HepG2 (cell line): ENCODE measurements around the gene ACTR1A. TPM values are rescaled to one million over a fixed set of nuclear protein-coding genes. Genes with fewer than 3 reads are reported as not detected.

Source experiments
- ATM ChIP-seq: fragments of 450-650 bp; IDR thresholded peaks from 2 replicates; pipeline ENCODE4 v1.7.1; 2017; ENCODE audit warnings: mild to moderate bottlenecking, borderline replicate concordance
- CREBL2 ChIP-seq: sonication (generic); formaldehyde crosslinking; IDR thresholded peaks from 2 replicates; pipeline ENCODE4 v1.8.1; 2023; ENCODE audit warnings: missing genetic modification reagents, mild to moderate bottlenecking, borderline replicate concordance
- ETV5 ChIP-seq: IDR thresholded peaks from 2 replicates; pipeline ENCODE4 v1.6.1; 2018; ENCODE audit warnings: missing biosample characterization, missing genetic modification reagents, inconsistent platforms, borderline replicate concordance
- FLYWCH1 ChIP-seq: sonication (generic); formaldehyde crosslinking; IDR thresholded peaks from 2 replicates; pipeline ENCODE4 v1.8.1; 2023; ENCODE audit warnings: mild to moderate bottlenecking, missing genetic modification reagents
- MED13 ChIP-seq: sonication (generic); formaldehyde crosslinking; IDR thresholded peaks from 2 replicates; pipeline ENCODE4 v1.5.0; 2020; ENCODE audit warnings: missing genetic modification reagents
- MIXL1 ChIP-seq: IDR thresholded peaks from 2 replicates; pipeline ENCODE4 v1.6.1; 2016
- MTA1 ChIP-seq: sonication (generic); formaldehyde crosslinking; IDR thresholded peaks from 2 replicates; pipeline ENCODE4 v1.4.0; 2020; ENCODE audit warnings: missing genetic modification reagents, mild to moderate bottlenecking, borderline replicate concordance
- NFYB ChIP-seq: sonication (generic); formaldehyde crosslinking; IDR thresholded peaks from 2 replicates; pipeline ENCODE4 v1.4.0; 2020; ENCODE audit warnings: missing genetic modification reagents
- PCBP1 ChIP-seq: fragments of 200-400 bp; formaldehyde crosslinking; IDR thresholded peaks from 2 replicates; pipeline ENCODE4 v1.6.1; 2017; ENCODE audit warnings: mild to moderate bottlenecking, low read depth, low read length, borderline replicate concordance
- PITX1 ChIP-seq: sonication (generic); formaldehyde crosslinking; IDR thresholded peaks from 2 replicates; pipeline ENCODE4 v1.5.1; 2020; ENCODE audit warnings: mild to moderate bottlenecking, missing genetic modification reagents
- REPIN1 ChIP-seq: sonication (generic); formaldehyde crosslinking; IDR thresholded peaks from 2 replicates; pipeline ENCODE4 v1.8.0; 2022; ENCODE audit warnings: missing genetic modification reagents, low read depth, mild to moderate bottlenecking, borderline replicate concordance
- RFXAP ChIP-seq: sonication (generic); formaldehyde crosslinking; IDR thresholded peaks from 2 replicates; pipeline ENCODE4 v1.4.0; 2020; ENCODE audit warnings: missing genetic modification reagents, borderline replicate concordance
- SNAI1 ChIP-seq: sonication (generic); formaldehyde crosslinking; IDR thresholded peaks from 2 replicates; pipeline ENCODE4 v1.5.0; 2020; ENCODE audit warnings: mild to moderate bottlenecking, missing genetic modification reagents, borderline replicate concordance
- TEAD3 ChIP-seq: optimal IDR thresholded peaks from 2 replicates; pipeline ENCODE3; 2016; ENCODE audit warnings: borderline replicate concordance
- XRCC5 ChIP-seq: fragments of 200-400 bp; formaldehyde crosslinking; optimal IDR thresholded peaks from 2 replicates; pipeline ENCODE3; 2017; ENCODE audit warnings: mild to moderate bottlenecking, low read length
- ZHX2 ChIP-seq, 2 experiments: sonication (generic) in 1 of 2; formaldehyde crosslinking in 1 of 2; IDR thresholded peaks; 2 replicates each; pipeline versions ENCODE4 v1.6.1 to v1.9.0; 2014 to 2022; ENCODE audit warnings: antibody characterized with exemption in 1 of 2, borderline replicate concordance in 1 of 2, inconsistent platforms in 1 of 2, low read depth in 1 of 2, missing genetic modification reagents in 1 of 2
- ZNF180 ChIP-seq: sonication (generic); formaldehyde crosslinking; IDR thresholded peaks from 2 replicates; pipeline ENCODE4 v1.4.0; 2020; ENCODE audit warnings: low read depth, missing genetic modification reagents, borderline replicate concordance
- ZNF335 ChIP-seq: sonication (generic); formaldehyde crosslinking; IDR thresholded peaks from 2 replicates; pipeline ENCODE4 v1.4.0; 2020; ENCODE audit warnings: missing genetic modification reagents
- ZNF431 ChIP-seq: sonication (generic); formaldehyde crosslinking; IDR thresholded peaks from 2 replicates; pipeline ENCODE4 v1.9.0; 2022; ENCODE audit warnings: missing genetic modification reagents, low read depth, mild to moderate bottlenecking, borderline replicate concordance
- polyA plus RNA-seq, 8 experiments: library from polyadenylated mRNA; depleted of rRNA in 3 of 8; stranded (reverse) in 7 of 8; unstranded in 1 of 8; fragments of >200 nt; fragmentation: Illumina TruSeq in 4 of 8; extraction: Trizol in 4 of 8; gene quantifications; 2 replicates each; pipeline versions ENCODE4 v1.2.1 to v1.2.3, GENCODE V29; 2011 to 2016; ENCODE audit warnings: low read depth in 4 of 8, missing spikeins in 1 of 8, mixed read lengths in 1 of 8; ENCODE audit not compliant: insufficient read depth in 1 of 8
- total RNA-seq, 5 experiments: library from RNA; depleted of rRNA; stranded (reverse); fragments of >200 nt; fragmentation: Illumina TruSeq; extraction: Trizol; gene quantifications; 2 replicates each; pipeline ENCODE4 v1.2.3, GENCODE V29; 2016; ENCODE audit warnings: low read depth in 1 of 5
- TF ChIP-seq, protein P1 (sequence below): IDR thresholded peaks from 2 replicates; pipeline ENCODE4 v1.6.1; 2018; ENCODE audit warnings: missing genetic modification reagents, mild to moderate bottlenecking, missing compliant biosample characterization
- TF ChIP-seq, protein P2 (sequence below): sonication (generic); formaldehyde crosslinking; IDR thresholded peaks from 2 replicates; pipeline ENCODE4 v1.4.0; 2020; ENCODE audit warnings: missing genetic modification reagents

ACTR1A gene
- total and polyA plus RNA-seq, 2 of the 13 experiments (the other 11 are each of a cell fraction or from before 2014, with no cell fraction given) = 59.6 to 62.8 TPM

DNA sequence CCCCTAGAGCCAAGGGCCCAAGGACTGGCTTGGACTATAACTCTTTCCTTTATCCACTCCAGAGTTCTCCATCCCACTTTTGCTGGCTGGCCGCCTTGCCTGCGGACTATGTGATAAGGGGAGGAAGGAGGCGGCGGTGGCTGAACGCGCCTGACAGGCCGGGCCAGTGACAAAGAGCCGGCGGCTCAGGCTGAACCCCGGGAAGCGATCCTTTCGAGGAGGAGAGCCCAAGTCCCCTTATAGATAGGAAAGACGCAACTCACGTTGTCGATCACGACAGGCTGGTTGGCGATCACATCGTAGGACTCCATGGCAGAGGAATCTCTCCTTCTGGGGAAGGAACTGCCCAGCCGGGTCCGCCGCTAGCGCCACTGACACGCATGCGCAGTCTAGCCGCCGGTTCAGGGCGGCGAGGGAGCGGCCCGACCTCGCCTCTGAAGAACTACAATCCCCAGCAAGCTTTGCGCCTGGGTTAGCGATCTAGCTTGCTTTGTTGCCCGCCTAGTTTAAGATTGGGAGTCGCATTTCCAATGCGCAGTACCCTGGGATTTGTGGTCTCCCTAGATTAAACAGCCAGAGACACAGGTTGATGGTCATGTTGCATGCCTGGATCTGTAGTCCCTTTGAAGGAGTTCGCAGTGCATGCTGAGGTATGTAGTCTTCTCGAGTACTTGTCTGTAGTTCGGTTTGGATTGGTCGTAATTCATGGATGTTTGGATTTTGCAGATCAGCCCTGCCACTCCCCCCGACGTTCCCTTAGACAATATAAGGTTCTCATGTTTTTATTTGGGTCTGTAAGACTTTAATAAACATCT lies at the start of gene ACTR1A (continued):
- TF ChIP-seq MIXL1 (CRISPR knock-in tag) (0 out of 2 replicates have a peak, but pooled peaks have one; percentile 9), TEAD3 (peak; percentile 86), MED13 (no peak), NFYB (CRISPR knock-in tag) (peak; percentile 68), FLYWCH1 (CRISPR knock-in tag) (no peak), PCBP1 (0 out of 2 replicates have a peak, but pooled peaks have one; percentile 6), ZNF335 (CRISPR knock-in tag) (peak; percentile 77), PITX1 (CRISPR knock-in tag) (peak; percentile 92), SNAI1 (no peak), MTA1 (CRISPR knock-in tag) (no peak), XRCC5 (peak; percentile 52), ZNF180 (CRISPR knock-in tag) (no peak), ZHX2 (IDR thresholded peaks at IDR 0.05; ENCODE audit: low read depth) (peak; percentile 75), ZHX2 (CRISPR knock-in tag; IDR thresholded peaks at IDR 0.05; ENCODE audit: borderline replicate concordance) (no peak), ETV5 (CRISPR knock-in tag) (no peak), RFXAP (CRISPR knock-in tag) (no peak), ATM (no peak), REPIN1 (CRISPR knock-in tag) (peak; percentile 14; the same call in 1 of the 2 replicates), ZNF431 (CRISPR knock-in tag) (no peak), CREBL2 (CRISPR knock-in tag) (no peak)
- TF ChIP-seq, protein P1, sequence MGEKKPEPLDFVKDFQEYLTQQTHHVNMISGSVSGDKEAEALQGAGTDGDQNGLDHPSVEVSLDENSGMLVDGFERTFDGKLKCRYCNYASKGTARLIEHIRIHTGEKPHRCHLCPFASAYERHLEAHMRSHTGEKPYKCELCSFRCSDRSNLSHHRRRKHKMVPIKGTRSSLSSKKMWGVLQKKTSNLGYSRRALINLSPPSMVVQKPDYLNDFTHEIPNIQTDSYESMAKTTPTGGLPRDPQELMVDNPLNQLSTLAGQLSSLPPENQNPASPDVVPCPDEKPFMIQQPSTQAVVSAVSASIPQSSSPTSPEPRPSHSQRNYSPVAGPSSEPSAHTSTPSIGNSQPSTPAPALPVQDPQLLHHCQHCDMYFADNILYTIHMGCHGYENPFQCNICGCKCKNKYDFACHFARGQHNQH (CRISPR knock-in tag) = peak; percentile 13
- TF ChIP-seq, protein P2, sequence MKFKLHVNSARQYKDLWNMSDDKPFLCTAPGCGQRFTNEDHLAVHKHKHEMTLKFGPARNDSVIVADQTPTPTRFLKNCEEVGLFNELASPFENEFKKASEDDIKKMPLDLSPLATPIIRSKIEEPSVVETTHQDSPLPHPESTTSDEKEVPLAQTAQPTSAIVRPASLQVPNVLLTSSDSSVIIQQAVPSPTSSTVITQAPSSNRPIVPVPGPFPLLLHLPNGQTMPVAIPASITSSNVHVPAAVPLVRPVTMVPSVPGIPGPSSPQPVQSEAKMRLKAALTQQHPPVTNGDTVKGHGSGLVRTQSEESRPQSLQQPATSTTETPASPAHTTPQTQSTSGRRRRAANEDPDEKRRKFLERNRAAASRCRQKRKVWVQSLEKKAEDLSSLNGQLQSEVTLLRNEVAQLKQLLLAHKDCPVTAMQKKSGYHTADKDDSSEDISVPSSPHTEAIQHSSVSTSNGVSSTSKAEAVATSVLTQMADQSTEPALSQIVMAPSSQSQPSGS = no peak
